Endothelial cell of umbilical vein (primary cell): ENCODE data around the gene TXNL4A. TPM values are rescaled to one million over a fixed set of nuclear protein-coding genes. Genes with fewer than 3 reads are reported as not detected.

Experiments
- BruUV-seq: library from RNA; stranded (reverse); fragments of 400-500 nt; replicated peaks from 2 replicates; lab custom pipeline; 2021; lab: Mats Ljungman, UMichigan
- CTCF ChIA-PET: fragments of 300-600, 350-600 bp; sonication (Branson Sonifier 250); formaldehyde crosslinking; loops from one replicate; lab custom pipeline; 2021; ENCODE audit warnings: antibody characterized with exemption, inconsistent platforms; lab: Charles Lee
- POLR2A ChIA-PET: fragments of 300-600, 350-600 bp; sonication (Branson Sonifier 250); formaldehyde crosslinking; loops from one replicate; lab custom pipeline; 2021; ENCODE audit warnings: antibody characterized with exemption, inconsistent platforms; lab: Charles Lee
- DNase-seq: peaks from one replicate; pipeline ENCODE4 v3.0.0-alpha.2; 2011; ENCODE audit warnings: low read depth, low spot score
- FAIRE-seq: peaks from 2 replicates; lab custom pipeline; 2011; peaks lifted over from hg19 to GRCh38; lab: Jason Lieb, UNC
- H2AFZ ChIP-seq: 2 replicates; pipeline ENCODE4 v1.6.0; 2012; ENCODE audit warnings: low read depth, low read length, control low read depth, inconsistent platforms
- H3K27ac ChIP-seq: 2 replicates; pipeline ENCODE4 v1.5.1; 2011; ENCODE audit warnings: low read depth, mild to moderate bottlenecking, control low read depth, low read length, moderate library complexity; ENCODE audit not compliant: insufficient read depth
- H3K27me3 ChIP-seq, 2 experiments: 2 replicates each; pipeline versions ENCODE4 v1.6.0 to v1.6.1; 2011; ENCODE audit warnings: low read length in 2 of 2, mixed read lengths in 1 of 2; ENCODE audit not compliant: control insufficient read depth in 2 of 2, insufficient read depth in 2 of 2
- H3K36me3 ChIP-seq, 2 experiments: 2 replicates in 1 of 2; 3 replicates in 1 of 2; pipeline ENCODE4 v1.5.1; 2011; ENCODE audit warnings: low read length in 2 of 2, mild to moderate bottlenecking in 1 of 2, moderate library complexity in 1 of 2; ENCODE audit not compliant: control insufficient read depth in 2 of 2, insufficient read depth in 2 of 2; ENCODE audit errors: extremely low read depth in 1 of 2
- H3K4me1 ChIP-seq: 3 replicates; pipeline ENCODE4 v1.5.1; 2011; ENCODE audit warnings: mild to moderate bottlenecking, low read length; ENCODE audit not compliant: control insufficient read depth, insufficient read depth; ENCODE audit errors: extremely low read depth
- H3K4me2 ChIP-seq: 2 replicates; pipeline ENCODE4 v1.6.1; 2011; ENCODE audit warnings: low read length, control low read depth, mixed read lengths; ENCODE audit not compliant: insufficient read depth
- H3K4me3 ChIP-seq, 3 experiments: fragments of 200-600 bp in 1 of 3; sonication (generic), shearing (Covaris generic) in 1 of 3; replicated peaks in 1 of 3; 2 replicates each; pipeline ENCODE4 v1.5.1; 2011 to 2016; ENCODE audit warnings: control low read depth in 3 of 3, low read length in 3 of 3, mild to moderate bottlenecking in 2 of 3, inconsistent platforms in 1 of 3, low read depth in 1 of 3, moderate library complexity in 1 of 3; ENCODE audit not compliant: insufficient read depth in 1 of 3
- H3K79me2 ChIP-seq: 2 replicates; pipeline ENCODE4 v1.6.0; 2012; ENCODE audit warnings: low read length, inconsistent platforms; ENCODE audit not compliant: control insufficient read depth, insufficient read depth
- H3K9ac ChIP-seq: replicated peaks from 2 replicates; pipeline ENCODE3; 2011; ENCODE audit warnings: low read length, control low read depth; ENCODE audit not compliant: insufficient read depth; ENCODE audit errors: extremely low read depth
- H3K9me1 ChIP-seq: replicated peaks from 3 replicates; pipeline ENCODE4 v1.6.0; 2011; ENCODE audit warnings: mild to moderate bottlenecking, low read length; ENCODE audit not compliant: control insufficient read depth, insufficient read depth; ENCODE audit errors: extremely low read depth
- H3K9me3 ChIP-seq: replicated peaks from 2 replicates; pipeline ENCODE4 v1.5.1; 2012; ENCODE audit warnings: low read length, inconsistent platforms; ENCODE audit not compliant: control insufficient read depth, insufficient read depth
- H4K20me1 ChIP-seq: replicated peaks from 2 replicates; pipeline ENCODE3; 2011; ENCODE audit warnings: mild to moderate bottlenecking, low read length; ENCODE audit not compliant: control insufficient read depth, insufficient read depth; ENCODE audit errors: extremely low read depth
- EZH2 ChIP-seq: IDR thresholded peaks from 2 replicates; pipeline ENCODE4 v1.6.1; 2012; ENCODE audit warnings: borderline replicate concordance, low read depth, mild to moderate bottlenecking, moderate library complexity, low read length, inconsistent platforms; ENCODE audit not compliant: severe bottlenecking
- FOS ChIP-seq: IDR thresholded peaks from 2 replicates; pipeline ENCODE4 v1.6.1; 2011; ENCODE audit warnings: mild to moderate bottlenecking, low read length, moderate library complexity, borderline replicate concordance; ENCODE audit not compliant: insufficient read depth
- GATA2 ChIP-seq: IDR thresholded peaks from 2 replicates; pipeline ENCODE4 v1.7.0; 2011; ENCODE audit warnings: low read depth, mild to moderate bottlenecking, moderate library complexity, mixed read lengths, low read length; ENCODE audit not compliant: insufficient read length, insufficient read depth
- JUN ChIP-seq: IDR thresholded peaks from 2 replicates; pipeline ENCODE4 v1.6.1; 2011; ENCODE audit warnings: borderline replicate concordance, low read depth; ENCODE audit not compliant: insufficient read length, insufficient read depth
- MAX ChIP-seq: IDR thresholded peaks from 2 replicates; pipeline ENCODE4 v1.6.1; 2011; ENCODE audit not compliant: insufficient read depth, insufficient read length
- MYC ChIP-seq: IDR thresholded peaks from one replicate; pipeline ENCODE4 v1.6.1; 2011; ENCODE audit warnings: mild to moderate bottlenecking, low read depth, low read length
- POLR2A ChIP-seq: IDR thresholded peaks from 2 replicates; pipeline ENCODE4 v1.6.1; 2012; ENCODE audit warnings: low read depth, mild to moderate bottlenecking, control low read depth, low read length
- POLR2AphosphoS5 ChIP-seq: IDR thresholded peaks from 2 replicates; pipeline ENCODE4 v1.6.1; 2012; ENCODE audit warnings: low read depth, mild to moderate bottlenecking, control low read depth, low read length, moderate library complexity; ENCODE audit not compliant: insufficient read depth
- dilution Hi-C: fragments of 300-500 bp; cut with MboI; formaldehyde crosslinking; loops from one replicate; pipeline ENCODE4 v1.15.0; 2019; ENCODE audit warnings: low sequenced_read_pairs; ENCODE audit not compliant: extremely low pct_ligation_motif_present
- intact Hi-C: fragments of 100-400 bp; cut with micrococcal nuclease; formaldehyde crosslinking; loops from one replicate; pipeline ENCODE4 v1.10.0; 2022
- polyA plus RNA-seq, 4 experiments: library from polyadenylated mRNA; depleted of rRNA in 3 of 4; stranded (reverse) in 3 of 4; unstranded in 1 of 4; fragments of >200 nt; gene quantifications; 2 replicates each; pipeline versions ENCODE4 v1.2.1 to v1.2.3, GENCODE V29; 2011 to 2012; ENCODE audit warnings: missing spikeins in 1 of 4
- total RNA-seq: library from RNA; stranded (reverse); gene quantifications from 2 replicates; pipeline ENCODE4 v1.2.3, GENCODE V29; 2021
- TF ChIP-seq, protein P1 (sequence below), 2 donors: IDR thresholded peaks; 1 replicate in 1 of 2; 2 replicates in 1 of 2; pipeline ENCODE4 v1.5.1; 2011; ENCODE audit warnings: low read length in 2 of 2, mild to moderate bottlenecking in 2 of 2, moderate library complexity in 2 of 2, control low read depth in 1 of 2, inconsistent platforms in 1 of 2, low read depth in 1 of 2; ENCODE audit not compliant: insufficient read depth in 1 of 2; ENCODE audit errors: extremely low read depth in 1 of 2

Gene TXNL4A
- total and polyA plus RNA-seq, 2 donors (not counting 3 experiments of a cell fraction or from before 2014, with no cell fraction given): 148 to 172 TPM

- H4K20me1 ChIP-seq: no peaks in the 10 kb centered on the region
- no peaks in the 10 kb centered on the region for H3K9me3 ChIP-seq
- peaks cover 5% of the 10 kb centered on the region for H3K4me1 ChIP-seq
- FAIRE-seq (no peak), DNase-seq (no peak)
- no peak overlapping the region for H3K9ac ChIP-seq
- CTCF ChIA-PET: no interaction called here
- H3K27me3 ChIP-seq: no peaks in the 10 kb centered on the region
- BruUV-seq: no TSS peak
- no peaks in the 10 kb centered on the region for H3K9me1 ChIP-seq
- no peak overlapping the region for H3K4me3 ChIP-seq
- H3K36me3 ChIP-seq: peaks cover 0 to 2% of the 10 kb centered on the region in 2 experiments
- H2AFZ ChIP-seq: no peak overlapping the region
- H3K79me2 ChIP-seq: peaks cover 28% of the 10 kb centered on the region
- intact Hi-C loops: no loop called here
- H3K27ac ChIP-seq: no peak overlapping the region
- POLR2A ChIA-PET: no interaction called here
- dilution Hi-C loops: no loop called here
- TF ChIP-seq POLR2A (no peak), MYC (no peak), JUN (no peak), MAX (no peak), FOS (no peak), GATA2 (no peak), EZH2 (no peak), POLR2AphosphoS5 (no peak)
- TF ChIP-seq, protein P1, sequence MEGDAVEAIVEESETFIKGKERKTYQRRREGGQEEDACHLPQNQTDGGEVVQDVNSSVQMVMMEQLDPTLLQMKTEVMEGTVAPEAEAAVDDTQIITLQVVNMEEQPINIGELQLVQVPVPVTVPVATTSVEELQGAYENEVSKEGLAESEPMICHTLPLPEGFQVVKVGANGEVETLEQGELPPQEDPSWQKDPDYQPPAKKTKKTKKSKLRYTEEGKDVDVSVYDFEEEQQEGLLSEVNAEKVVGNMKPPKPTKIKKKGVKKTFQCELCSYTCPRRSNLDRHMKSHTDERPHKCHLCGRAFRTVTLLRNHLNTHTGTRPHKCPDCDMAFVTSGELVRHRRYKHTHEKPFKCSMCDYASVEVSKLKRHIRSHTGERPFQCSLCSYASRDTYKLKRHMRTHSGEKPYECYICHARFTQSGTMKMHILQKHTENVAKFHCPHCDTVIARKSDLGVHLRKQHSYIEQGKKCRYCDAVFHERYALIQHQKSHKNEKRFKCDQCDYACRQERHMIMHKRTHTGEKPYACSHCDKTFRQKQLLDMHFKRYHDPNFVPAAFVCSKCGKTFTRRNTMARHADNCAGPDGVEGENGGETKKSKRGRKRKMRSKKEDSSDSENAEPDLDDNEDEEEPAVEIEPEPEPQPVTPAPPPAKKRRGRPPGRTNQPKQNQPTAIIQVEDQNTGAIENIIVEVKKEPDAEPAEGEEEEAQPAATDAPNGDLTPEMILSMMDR (IDR thresholded peaks at IDR 0.05; ENCODE audit: extremely low read depth in 1 of 2, insufficient read depth in 1 of 2, low read depth in 1 of 2, low read length in 2 of 2): no peak
- H3K4me2 ChIP-seq: no peak overlapping the region
These were observed 40.3 kb downstream of the TXNL4A start for GRCh38 chr18:79947881-79948610.
